MV-4-11 (cell line): ENCODE measurements around the gene DELE1.
A peak's percentile ranks its signal among the peaks of the same experiment; 100 is the strongest.
"Not testable (repeated sequence)": the region's sequence is repeated elsewhere in the genome, so short reads cannot be mapped to it uniquely, and the experiment has no call there.

Experiments used
- DNase-seq: peaks from one replicate; lab custom pipeline; 2025; lab: John Stamatoyannopoulos, UW

DELE1 gene

GRCh38 chr5:141883892-141884318, 39.8 kb upstream of the DELE1 start:
- no peak for DNase-seq

- DNase-seq: no peak
These were observed 34.3 kb upstream of the DELE1 start for GRCh38 chr5:141889282-141889871.

GRCh38 chr5:141890429-141890828, 33.2 kb upstream of the DELE1 start:
- not testable (repeated sequence) for DNase-seq

- no peak for DNase-seq
These were observed 26.2 kb upstream of the DELE1 start for GRCh38 chr5:141897425-141897824.

GRCh38 chr5:141898448-141899049, 25.1 kb upstream of the DELE1 start:
- peak; percentile 56 for DNase-seq

- no peak for DNase-seq
These were observed 21.5 kb upstream of the DELE1 start for GRCh38 chr5:141902015-141902814.

- peak; percentile 96 for DNase-seq
These were observed 20.4 kb upstream of the DELE1 start for GRCh38 chr5:141903261-141903660.

- no peak for DNase-seq
These were observed 19.1 kb upstream of the DELE1 start for GRCh38 chr5:141904551-141904950.

- DNase-seq: no peak
These were observed 17.2 kb upstream of the DELE1 start for GRCh38 chr5:141906517-141906916.

GRCh38 chr5:141906972-141907371, 16.7 kb upstream of the DELE1 start:
- no peak for DNase-seq

- DNase-seq: no peak
These were observed 14.9 kb upstream of the DELE1 start for GRCh38 chr5:141908796-141909195.

GRCh38 chr5:141909212-141909611, 14.5 kb upstream of the DELE1 start:
- no peak for DNase-seq

- DNase-seq: no peak
These were observed 13.4 kb upstream of the DELE1 start for GRCh38 chr5:141910271-141910673.

GRCh38 chr5:141913560-141914198, 10.0 kb upstream of the DELE1 start:
- peak; percentile 17 for DNase-seq

GRCh38 chr5:141914199-141914743, 9.4 kb upstream of the DELE1 start:
- peak; percentile 86 for DNase-seq

- DNase-seq: no peak
These were observed 8.9 kb upstream of the DELE1 start for GRCh38 chr5:141914797-141915196.

- DNase-seq: no peak
These were observed 7.8 kb upstream of the DELE1 start for GRCh38 chr5:141915881-141916336.

- peak; percentile 37 for DNase-seq
These were observed 7.1 kb upstream of the DELE1 start for GRCh38 chr5:141916522-141916921.

- no peak for DNase-seq
These were observed 5.9 kb upstream of the DELE1 start for GRCh38 chr5:141917760-141918159.

- DNase-seq: peak; percentile 35
These were observed 4.2 kb upstream of the DELE1 start for GRCh38 chr5:141919218-141920119.

- DNase-seq: no peak
These were observed 2.9 kb upstream of the DELE1 start for GRCh38 chr5:141920771-141921170.
